ENCODE data around the gene APLF. TPM values are rescaled to one million over a fixed set of nuclear protein-coding genes. Genes with fewer than 3 reads are reported as not detected.

Gene APLF
- total RNA-seq, 4 donors from 2014 or later: 11.3 to 25.9 (median 17.1) TPM

- Histone ChIP-seq H3K36me3 (no peaks in the 10 kb centered on the region), H3K27ac (no peak overlapping the region), H3K4me1 (no peaks in the 10 kb centered on the region), H3K9me3 (no peaks in the 10 kb centered on the region), H3K4me3 (no peak overlapping the region), H3K27me3 (no peaks in the 10 kb centered on the region)
- no peak for DNase-seq
- TF ChIP-seq POLR2A (IDR thresholded peaks at IDR 0.05): no peak
- TF ChIP-seq CTCF (IDR thresholded peaks at IDR 0.05): no peak
- intact Hi-C loops (cut with DNase I; ENCODE audit: low total_unique reads): no loop called here
These were observed 89.0 kb downstream of the APLF start for GRCh38 chr2:68556381-68556780.

GRCh38 chr2:68558576-68558975 is 91.2 kb downstream of the APLF start:
- H3K36me3 ChIP-seq: no peaks in the 10 kb centered on the region
- no peaks in the 10 kb centered on the region for H3K27me3 ChIP-seq
- DNase-seq: no peak
- no peaks in the 10 kb centered on the region for H3K4me1 ChIP-seq
- H3K4me3 ChIP-seq: no peak overlapping the region
- H3K9me3 ChIP-seq: no peaks in the 10 kb centered on the region
- TF ChIP-seq CTCF (IDR thresholded peaks at IDR 0.05) (no peak), POLR2A (IDR thresholded peaks at IDR 0.05) (no peak)
- H3K27ac ChIP-seq: no peak overlapping the region
- intact Hi-C loops (cut with DNase I; ENCODE audit: low total_unique reads): no loop called here

- intact Hi-C loops (cut with DNase I; ENCODE audit: low total_unique reads): no loop called here
- TF ChIP-seq CTCF (IDR thresholded peaks at IDR 0.05) (no peak), POLR2A (IDR thresholded peaks at IDR 0.05) (no peak)
- Histone ChIP-seq H3K36me3 (no peaks in the 10 kb centered on the region), H3K9me3 (no peaks in the 10 kb centered on the region), H3K4me1 (no peaks in the 10 kb centered on the region), H3K27ac (no peak overlapping the region), H3K27me3 (no peaks in the 10 kb centered on the region), H3K4me3 (no peak overlapping the region)
- DNase-seq: no peak
These were observed 92.3 kb downstream of the APLF start for GRCh38 chr2:68559692-68560091.

GRCh38 chr2:68560545-68560944 is 93.2 kb downstream of the APLF start:
- intact Hi-C loops (cut with DNase I; ENCODE audit: low total_unique reads): no loop called here

GRCh38 chr2:68561372-68561771 is 94.0 kb downstream of the APLF start:
- Histone ChIP-seq H3K27me3 (no peaks in the 10 kb centered on the region), H3K36me3 (no peaks in the 10 kb centered on the region), H3K4me1 (no peaks in the 10 kb centered on the region), H3K27ac (no peak overlapping the region), H3K9me3 (no peaks in the 10 kb centered on the region), H3K4me3 (no peak overlapping the region)
- TF ChIP-seq CTCF (IDR thresholded peaks at IDR 0.05): no peak
- no peak for TF ChIP-seq POLR2A (IDR thresholded peaks at IDR 0.05)
- intact Hi-C loops (cut with DNase I; ENCODE audit: low total_unique reads): no loop called here
- DNase-seq: no peak

More at GRCh38 chr2:68560545-68560944, 93.2 kb downstream of the APLF start:
- Histone ChIP-seq H3K27ac (no peak overlapping the region), H3K4me1 (no peaks in the 10 kb centered on the region), H3K27me3 (no peaks in the 10 kb centered on the region), H3K4me3 (no peak overlapping the region), H3K36me3 (no peaks in the 10 kb centered on the region), H3K9me3 (no peaks in the 10 kb centered on the region)
- DNase-seq: no peak
- TF ChIP-seq POLR2A (IDR thresholded peaks at IDR 0.05) (no peak), CTCF (IDR thresholded peaks at IDR 0.05) (no peak)
